PC-9 (cell line): ENCODE results near the gene GRAMD1C. TPM values are rescaled to one million over a fixed set of nuclear protein-coding genes. Genes with fewer than 3 reads are reported as not detected.

ENCODE experiments used
- BruUV-seq: library from RNA; stranded (reverse); fragments of 400-500 nt; replicated peaks from 2 replicates; lab custom pipeline; 2021; lab: Mats Ljungman, UMichigan
- CTCF ChIA-PET: fragments of 300-600 bp; sonication (Branson Sonifier 250); formaldehyde crosslinking; loops from one replicate; lab custom pipeline; 2022; ENCODE audit warnings: antibody characterized with exemption; lab: Charles Lee
- POLR2A ChIA-PET: fragments of 300-600 bp; sonication (Branson Sonifier 250); formaldehyde crosslinking; loops from one replicate; lab custom pipeline; 2022; ENCODE audit warnings: antibody characterized with exemption; ENCODE audit not compliant: unreplicated experiment; lab: Charles Lee
- DNase-seq, 2 experiments: peaks; one replicate each; pipeline versions ENCODE4 v3.0.0 to v3.0.0-alpha.2; 2015 to 2022; ENCODE audit warnings: mixed read lengths in 1 of 2
- H2AFZ ChIP-seq: fragments of 200-600 bp; sonication (generic); 2 replicates; pipeline ENCODE4 v1.8.1; 2017; ENCODE audit warnings: antibody characterized with exemption
- H3F3A ChIP-seq: fragments of 200-600 bp; sonication (generic); 2 replicates; pipeline ENCODE4 v1.8.1; 2017; ENCODE audit warnings: antibody characterized with exemption, mild to moderate bottlenecking, low read depth; ENCODE audit not compliant: insufficient read depth
- H3K27ac ChIP-seq: fragments of 200-600 bp; sonication (generic); 2 replicates; pipeline ENCODE4 v1.6.1; 2016; ENCODE audit warnings: mixed run types
- H3K27me3 ChIP-seq: fragments of 200-600 bp; sonication (generic); 2 replicates; pipeline ENCODE4 v1.6.1; 2016; ENCODE audit warnings: low read depth, mixed run types; ENCODE audit not compliant: insufficient read depth
- H3K36me3 ChIP-seq: fragments of 200-600 bp; sonication (generic); 2 replicates; pipeline ENCODE4 v1.6.1; 2016; ENCODE audit warnings: low read depth, mixed run types
- H3K4me1 ChIP-seq: fragments of 200-600 bp; sonication (generic); replicated peaks from 2 replicates; pipeline ENCODE4 v1.6.1; 2016; ENCODE audit warnings: mixed run types; ENCODE audit not compliant: insufficient read depth
- H3K4me2 ChIP-seq: fragments of 200-600 bp; sonication (generic); 2 replicates; pipeline ENCODE4 v1.6.1; 2017; ENCODE audit warnings: mixed run types
- H3K4me3 ChIP-seq: fragments of 200-600 bp; sonication (generic); 2 replicates; pipeline ENCODE4 v1.6.1; 2016; ENCODE audit warnings: mixed run types
- H3K79me2 ChIP-seq: fragments of 200-600 bp; sonication (generic); 2 replicates; pipeline ENCODE4 v1.6.1; 2017; ENCODE audit warnings: low read depth, mixed run types
- H3K9me2 ChIP-seq: fragments of 200-600 bp; sonication (generic); 2 replicates; pipeline ENCODE4 v1.8.1; 2017; ENCODE audit warnings: mild to moderate bottlenecking; ENCODE audit not compliant: insufficient read depth
- H3K9me3 ChIP-seq: fragments of 200-600 bp; sonication (generic); 2 replicates; pipeline ENCODE4 v1.8.1; 2016; ENCODE audit warnings: low read depth; ENCODE audit not compliant: insufficient read depth
- H4K20me1 ChIP-seq: fragments of 200-600 bp; sonication (generic); 2 replicates; pipeline ENCODE4 v1.8.1; 2017; ENCODE audit not compliant: insufficient read depth
- EZH2 ChIP-seq: fragments of 200-600 bp; sonication (generic); IDR thresholded peaks from 2 replicates; pipeline ENCODE4 v1.8.0; 2017; ENCODE audit warnings: antibody characterized with exemption, low read depth
- intact Hi-C: fragments of 100-400 bp; cut with micrococcal nuclease; formaldehyde crosslinking; loops from one replicate; pipeline ENCODE4 v1.10.0; 2022; ENCODE audit not compliant: unreplicated experiment
- total RNA-seq: library from RNA; stranded (reverse); gene quantifications from 2 replicates; pipeline ENCODE4 v1.2.3, GENCODE V29; 2021
- TF ChIP-seq, protein P1 (sequence below): fragments of 200-600 bp; sonication (generic); conservative IDR thresholded peaks from 2 replicates; pipeline ENCODE4 v1.6.1; 2017; ENCODE audit warnings: mixed run types, antibody characterized with exemption, mild to moderate bottlenecking, moderate library complexity

GRAMD1C gene
- total RNA-seq, 1 experiment from 2014 or later: 14.7 TPM

- Histone ChIP-seq H3K4me1 (peaks cover 15% of the 10 kb centered on the region), H2AFZ (no peak overlapping the region), H3K9me3 (no peaks in the 10 kb centered on the region), H4K20me1 (no peaks in the 10 kb centered on the region), H3K4me2 (no peak overlapping the region), H3K79me2 (no peaks in the 10 kb centered on the region), H3F3A (no peaks in the 10 kb centered on the region; the same call in 1 of the 2 replicates), H3K27me3 (no peaks in the 10 kb centered on the region), H3K36me3 (no peaks in the 10 kb centered on the region), H3K4me3 (no peak overlapping the region), H3K9me2 (no peaks in the 10 kb centered on the region), H3K27ac (no peak overlapping the region)
- no peak for TF ChIP-seq EZH2
- TF ChIP-seq, protein P1, sequence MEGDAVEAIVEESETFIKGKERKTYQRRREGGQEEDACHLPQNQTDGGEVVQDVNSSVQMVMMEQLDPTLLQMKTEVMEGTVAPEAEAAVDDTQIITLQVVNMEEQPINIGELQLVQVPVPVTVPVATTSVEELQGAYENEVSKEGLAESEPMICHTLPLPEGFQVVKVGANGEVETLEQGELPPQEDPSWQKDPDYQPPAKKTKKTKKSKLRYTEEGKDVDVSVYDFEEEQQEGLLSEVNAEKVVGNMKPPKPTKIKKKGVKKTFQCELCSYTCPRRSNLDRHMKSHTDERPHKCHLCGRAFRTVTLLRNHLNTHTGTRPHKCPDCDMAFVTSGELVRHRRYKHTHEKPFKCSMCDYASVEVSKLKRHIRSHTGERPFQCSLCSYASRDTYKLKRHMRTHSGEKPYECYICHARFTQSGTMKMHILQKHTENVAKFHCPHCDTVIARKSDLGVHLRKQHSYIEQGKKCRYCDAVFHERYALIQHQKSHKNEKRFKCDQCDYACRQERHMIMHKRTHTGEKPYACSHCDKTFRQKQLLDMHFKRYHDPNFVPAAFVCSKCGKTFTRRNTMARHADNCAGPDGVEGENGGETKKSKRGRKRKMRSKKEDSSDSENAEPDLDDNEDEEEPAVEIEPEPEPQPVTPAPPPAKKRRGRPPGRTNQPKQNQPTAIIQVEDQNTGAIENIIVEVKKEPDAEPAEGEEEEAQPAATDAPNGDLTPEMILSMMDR: no peak
- no TSS peak for BruUV-seq
- intact Hi-C loops: no loop called here
- CTCF ChIA-PET: interaction anchor here (0.7 kb wide), 1 partner anchor 46 kb away, joined by 3 read pairs; no protein-coding TSS in a partner anchor
- POLR2A ChIA-PET: no interaction called here
- DNase-seq: no peak
Observed at GRCh38 chr3:113852506-113852905, 13.9 kb downstream of the GRAMD1C start.

- no peaks in the 10 kb centered on the region for H3K79me2 ChIP-seq
- no peak overlapping the region for H3K4me2 ChIP-seq
- ChIA-PET CTCF (no interaction called here), POLR2A (no interaction called here)
- no peaks in the 10 kb centered on the region for H3F3A ChIP-seq
- no peak overlapping the region for H3K27ac ChIP-seq
- no peaks in the 10 kb centered on the region for H4K20me1 ChIP-seq
- H3K4me1 ChIP-seq: no peaks in the 10 kb centered on the region
- H3K4me3 ChIP-seq: no peak overlapping the region
- no peak for DNase-seq
- no peaks in the 10 kb centered on the region for H3K27me3 ChIP-seq
- no peak overlapping the region for H2AFZ ChIP-seq
- intact Hi-C loops: no loop called here
- H3K36me3 ChIP-seq: no peaks in the 10 kb centered on the region
- H3K9me2 ChIP-seq: no peaks in the 10 kb centered on the region
- no peak for TF ChIP-seq EZH2
- H3K9me3 ChIP-seq: no peaks in the 10 kb centered on the region
- BruUV-seq: no TSS peak
Observed at GRCh38 chr3:113867506-113867905, 28.9 kb downstream of the GRAMD1C start.

DNA sequence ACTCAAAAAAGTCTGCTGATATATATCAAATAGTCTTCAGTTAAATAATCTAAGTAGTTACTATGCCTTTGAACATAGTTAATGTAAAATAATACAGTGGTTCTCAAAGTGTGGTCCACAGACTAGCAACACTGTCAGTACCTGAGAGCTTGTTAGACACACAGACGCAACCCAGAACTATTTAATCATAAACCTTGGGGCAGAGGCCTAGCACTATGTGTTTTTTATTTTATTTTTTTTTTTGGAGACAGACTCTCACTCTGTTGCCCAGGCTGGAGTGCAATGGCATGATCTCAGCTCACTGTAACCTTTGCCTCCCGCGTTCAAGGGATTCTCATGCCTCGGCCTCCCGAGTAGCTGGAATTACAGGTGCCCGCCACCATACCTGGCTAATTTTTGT lies 34.7 kb downstream of the GRAMD1C start:
- no TSS peak for BruUV-seq
- H3K4me1 ChIP-seq: no peaks in the 10 kb centered on the region
- H2AFZ ChIP-seq: no peak overlapping the region
- H3K9me3 ChIP-seq: no peaks in the 10 kb centered on the region
- no peaks in the 10 kb centered on the region for H3K9me2 ChIP-seq
- intact Hi-C loops: no loop called here
- no peak overlapping the region for H3K27ac ChIP-seq
- ChIA-PET CTCF (no interaction called here), POLR2A (no interaction called here)
- no peaks in the 10 kb centered on the region for H4K20me1 ChIP-seq
- DNase-seq: no peak
- H3K4me3 ChIP-seq: no peak overlapping the region
- H3F3A ChIP-seq: no peaks in the 10 kb centered on the region
- H3K79me2 ChIP-seq: no peaks in the 10 kb centered on the region
- TF ChIP-seq, protein P1: no peak
- TF ChIP-seq EZH2: no peak
- H3K36me3 ChIP-seq: no peaks in the 10 kb centered on the region
- no peaks in the 10 kb centered on the region for H3K27me3 ChIP-seq
- no peak overlapping the region for H3K4me2 ChIP-seq
